Measurements from ENCODE around the gene GPR137.

Gene GPR137

GRCh38 chr11:64249038-64249437 lies 36.6 kb upstream of the GPR137 start:
- DNase-seq (ENCODE audit: low read depth in 2 of 2) = no peak

GRCh38 chr11:64249563-64250414 lies 35.9 kb upstream of the GPR137 start:
- no peak for DNase-seq (ENCODE audit: low read depth in 2 of 2)

DNA sequence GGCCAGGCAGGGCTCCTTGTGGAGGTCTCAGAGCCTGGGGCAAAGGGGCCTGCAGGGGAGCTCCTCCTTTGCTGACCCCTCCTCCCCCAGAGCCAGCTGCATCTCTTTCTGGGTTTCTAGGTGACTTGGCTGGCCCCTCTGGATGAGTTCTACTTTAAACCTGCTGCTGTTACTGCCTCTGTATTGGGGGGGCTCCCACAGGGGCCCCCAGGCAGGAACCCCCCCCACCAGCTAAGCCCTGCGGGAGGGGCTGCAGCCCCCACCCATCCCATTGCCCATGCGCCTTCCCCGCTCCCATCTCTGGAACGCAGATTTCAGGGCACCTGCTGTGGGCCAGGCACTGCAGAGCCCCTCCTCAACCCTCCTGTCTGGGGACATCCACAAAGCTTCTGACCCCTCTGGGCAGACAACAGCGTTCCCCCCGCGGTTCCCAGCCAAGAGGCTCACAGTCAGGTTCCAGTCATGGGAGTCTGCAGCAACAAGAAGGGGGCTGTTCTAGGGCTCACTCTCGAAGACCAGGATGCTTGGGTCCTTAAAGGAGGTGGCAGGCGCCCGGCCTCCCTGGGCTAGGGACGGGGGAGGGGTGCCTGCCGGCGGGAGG lies 35.1 kb upstream of the GPR137 start:
- DNase-seq (ENCODE audit: low read depth in 2 of 2) = no peak

DNA sequence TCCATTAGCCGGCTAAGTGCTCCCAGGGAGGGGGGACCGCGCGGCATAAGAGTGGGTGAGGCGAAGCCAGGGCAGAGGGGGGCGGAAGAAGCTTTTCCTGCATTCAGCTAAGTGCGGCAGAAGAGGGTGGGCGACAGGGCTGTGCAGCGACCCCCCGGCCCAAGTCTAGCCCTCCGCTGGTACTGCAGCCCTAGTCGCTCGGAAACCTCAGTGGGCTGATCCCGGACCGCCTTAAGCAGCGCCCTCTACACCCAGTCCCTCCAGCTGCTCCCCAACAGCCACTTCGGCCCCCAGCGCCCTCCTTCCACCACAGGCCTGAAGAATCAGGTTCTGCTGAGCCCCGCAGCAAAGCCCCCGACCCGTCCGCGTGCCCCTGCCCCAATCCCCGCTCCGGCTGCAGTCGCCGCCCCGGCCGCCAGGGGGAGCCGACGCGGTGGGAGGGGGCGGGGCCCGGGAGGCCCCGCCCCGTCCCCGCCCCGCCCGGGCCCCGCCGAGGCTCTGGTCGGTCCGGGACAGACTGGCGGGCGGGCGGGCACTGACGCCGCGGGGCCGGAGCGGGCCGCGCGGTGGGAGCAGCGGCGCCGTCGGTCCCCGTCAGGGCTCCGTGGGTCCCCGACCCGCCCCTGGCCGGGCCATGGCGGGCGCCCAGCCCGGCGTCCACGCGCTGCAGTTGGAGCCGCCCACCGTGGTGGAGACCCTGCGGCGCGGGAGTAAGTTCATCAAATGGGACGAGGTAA lies 34.5 kb upstream of the GPR137 start, which contains the start of gene PLCB3:
PLCB3 (plus strand) TSS at position 515 of the 737 bp plus-strand sequence; CDS start at position 635, 120 bp downstream.
- peak in 1 of 2 donors; percentile 50 for DNase-seq (ENCODE audit: low read depth in 2 of 2)

- no peak for DNase-seq (ENCODE audit: low read depth in 2 of 2)
These were observed 34.0 kb upstream of the GPR137 start for GRCh38 chr11:64251753-64252002.

DNA sequence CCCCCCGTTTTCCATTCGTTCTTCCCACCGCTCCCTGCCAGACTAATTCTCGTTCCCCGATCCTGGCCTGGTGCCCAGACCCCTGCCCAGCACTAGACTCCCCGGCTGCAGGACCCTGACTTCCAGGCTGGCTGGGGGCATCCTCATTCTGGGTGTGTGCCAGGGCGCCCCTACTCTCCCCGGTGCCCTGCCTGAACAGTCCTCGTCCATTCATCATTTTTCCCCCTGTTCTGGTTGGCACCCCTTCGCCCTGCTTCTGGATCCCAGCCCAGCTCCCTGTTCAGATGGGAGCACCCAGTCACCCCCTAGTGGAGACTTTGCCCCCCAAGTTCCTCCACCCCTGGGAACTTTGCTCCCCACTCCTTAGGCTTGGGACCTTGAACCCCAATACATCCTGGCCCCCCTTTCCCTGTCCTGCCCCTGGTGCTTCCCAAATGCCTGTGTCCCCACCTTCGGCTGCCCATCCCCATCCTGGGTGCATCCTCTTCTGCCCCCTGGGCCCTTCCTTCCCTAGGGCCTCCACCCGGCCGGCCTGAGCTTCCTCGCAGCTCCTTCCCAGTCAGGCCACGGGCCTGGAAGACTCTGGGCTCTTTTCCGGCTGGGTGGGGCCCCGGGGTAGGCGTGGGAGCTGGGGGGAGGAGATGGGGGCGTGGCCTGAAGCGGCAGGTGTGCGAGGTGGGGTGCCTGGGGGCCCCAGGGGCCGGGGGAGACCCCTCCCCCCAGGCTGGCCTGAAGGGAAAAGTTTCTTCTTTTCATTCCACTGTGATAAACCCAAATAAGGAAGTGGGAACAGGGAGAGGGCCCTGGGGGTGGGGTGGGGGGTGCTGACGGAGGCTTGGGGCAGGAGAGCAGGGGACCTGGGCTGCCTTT lies 33.4 kb upstream of the GPR137 start:
- DNase-seq (ENCODE audit: low read depth in 2 of 2) = no peak

DNA sequence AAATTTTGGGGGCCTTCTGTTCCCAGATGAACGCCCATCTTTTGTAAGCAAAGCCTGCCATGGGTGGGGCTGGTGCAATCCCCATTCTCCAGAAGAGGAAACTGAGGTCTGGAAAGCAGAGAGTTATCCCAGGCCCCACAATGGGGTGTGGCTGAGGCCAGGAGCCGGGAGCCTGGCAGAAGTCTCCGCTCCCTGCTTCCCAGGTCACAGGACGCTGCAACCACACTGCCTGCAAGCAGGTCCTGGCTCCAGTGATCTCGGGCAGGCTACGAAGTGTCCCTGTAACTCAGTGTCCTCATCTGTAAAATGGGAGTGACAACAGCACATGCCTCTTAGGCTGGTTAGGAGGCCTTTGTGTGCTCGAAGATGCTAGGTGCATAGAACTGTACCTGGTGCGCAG lies 32.6 kb upstream of the GPR137 start:
- DNase-seq (ENCODE audit: low read depth in 2 of 2) = no peak

GRCh38 chr11:64253481-64253880 lies 32.2 kb upstream of the GPR137 start:
- no peak for DNase-seq (ENCODE audit: low read depth in 2 of 2)

DNA sequence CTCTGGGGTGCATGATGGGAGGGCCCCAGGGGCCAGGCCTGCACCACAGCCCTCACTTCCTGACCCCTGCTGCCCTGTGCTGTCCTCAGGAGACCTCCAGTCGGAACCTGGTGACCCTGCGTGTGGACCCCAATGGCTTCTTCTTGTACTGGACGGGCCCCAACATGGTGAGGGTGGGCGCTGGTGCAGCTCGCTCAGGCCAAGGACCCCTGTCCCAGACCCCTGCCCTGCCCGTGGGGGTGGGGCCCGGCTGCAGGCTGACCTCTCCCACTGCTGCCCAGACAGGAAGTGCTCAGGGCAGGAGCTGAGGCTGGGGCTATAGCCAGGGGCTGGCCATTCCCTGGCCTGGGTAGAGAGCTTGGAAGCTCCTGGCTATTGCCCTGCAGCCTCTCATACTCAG lies 31.3 kb upstream of the GPR137 start:
- DNase-seq (ENCODE audit: low read depth in 2 of 2) = no peak

DNA sequence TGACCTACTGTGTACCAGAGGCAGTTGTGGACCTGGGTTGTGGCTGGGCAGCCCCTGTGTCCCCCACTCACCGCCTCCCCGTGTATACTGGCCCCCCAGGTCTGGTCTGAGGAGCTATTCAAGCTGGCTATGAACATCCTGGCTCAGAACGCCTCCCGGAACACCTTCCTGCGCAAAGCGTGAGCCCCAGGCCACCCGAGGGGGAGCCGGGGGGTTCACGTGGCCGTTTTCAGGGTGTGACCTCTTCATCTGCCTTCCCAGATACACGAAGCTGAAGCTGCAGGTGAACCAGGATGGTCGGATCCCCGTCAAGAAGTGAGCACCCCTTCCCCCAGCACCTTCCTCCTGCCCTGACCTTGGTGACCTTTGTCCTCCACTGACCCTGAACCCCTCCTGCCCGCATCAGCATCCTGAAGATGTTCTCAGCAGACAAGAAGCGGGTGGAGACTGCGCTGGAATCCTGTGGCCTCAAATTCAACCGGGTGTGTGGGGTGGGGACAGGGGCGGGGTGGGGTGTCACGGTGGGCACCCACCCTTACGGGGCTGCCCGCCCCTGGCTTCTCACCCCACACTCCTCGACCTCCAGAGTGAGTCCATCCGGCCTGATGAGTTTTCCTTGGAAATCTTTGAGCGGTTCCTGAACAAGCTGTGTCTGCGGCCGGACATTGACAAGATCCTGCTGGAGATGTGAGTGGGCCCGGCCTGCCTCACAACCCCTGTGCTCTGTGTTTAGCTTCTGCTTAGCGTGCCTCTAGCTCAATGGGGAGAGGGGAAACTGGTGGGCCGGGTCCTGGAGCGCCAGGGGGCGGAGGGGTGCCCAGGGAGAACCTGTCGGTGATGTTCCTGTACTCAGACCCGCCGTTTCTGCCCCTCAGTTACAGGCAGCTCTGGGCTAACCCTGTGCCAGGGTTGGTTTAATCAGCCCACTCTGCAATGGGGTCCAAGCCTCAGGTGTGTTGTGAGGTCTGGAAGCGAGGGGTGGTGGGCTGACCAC lies 30.2 kb upstream of the GPR137 start:
- no peak for DNase-seq (ENCODE audit: low read depth in 2 of 2)

DNA sequence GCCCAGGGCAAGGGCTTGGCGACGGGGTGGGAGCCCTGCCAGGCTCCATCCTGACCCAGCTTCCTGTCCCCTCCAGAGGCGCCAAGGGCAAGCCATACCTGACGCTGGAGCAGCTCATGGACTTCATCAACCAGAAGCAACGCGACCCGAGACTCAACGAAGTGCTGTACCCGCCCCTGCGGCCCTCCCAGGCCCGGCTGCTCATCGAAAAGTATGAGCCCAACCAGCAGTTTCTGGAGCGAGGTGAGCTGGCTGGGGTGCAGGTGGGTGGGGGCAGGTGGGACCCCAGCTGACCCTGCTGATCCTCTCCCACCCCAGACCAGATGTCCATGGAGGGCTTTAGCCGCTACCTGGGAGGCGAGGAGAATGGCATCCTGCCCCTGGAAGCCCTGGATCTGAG lies 29.3 kb upstream of the GPR137 start:
- no peak for DNase-seq (ENCODE audit: low read depth in 2 of 2)

DNA sequence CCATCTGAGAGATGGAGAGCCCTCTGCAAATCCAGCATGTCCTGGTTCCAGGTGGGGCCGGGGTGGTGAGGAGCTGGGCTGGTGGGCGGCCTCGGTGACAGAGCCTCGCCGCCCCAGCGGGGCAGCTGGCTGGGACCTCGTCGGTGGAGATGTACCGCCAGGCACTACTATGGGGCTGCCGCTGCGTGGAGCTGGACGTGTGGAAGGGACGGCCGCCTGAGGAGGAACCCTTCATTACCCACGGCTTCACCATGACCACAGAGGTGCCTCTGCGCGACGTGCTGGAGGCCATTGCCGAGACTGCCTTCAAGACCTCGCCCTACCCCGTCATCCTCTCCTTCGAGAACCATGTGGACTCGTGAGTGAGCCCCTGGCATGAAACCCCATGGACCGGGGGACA lies 27.3 kb upstream of the GPR137 start:
- DNase-seq (ENCODE audit: low read depth in 2 of 2) = no peak

DNA sequence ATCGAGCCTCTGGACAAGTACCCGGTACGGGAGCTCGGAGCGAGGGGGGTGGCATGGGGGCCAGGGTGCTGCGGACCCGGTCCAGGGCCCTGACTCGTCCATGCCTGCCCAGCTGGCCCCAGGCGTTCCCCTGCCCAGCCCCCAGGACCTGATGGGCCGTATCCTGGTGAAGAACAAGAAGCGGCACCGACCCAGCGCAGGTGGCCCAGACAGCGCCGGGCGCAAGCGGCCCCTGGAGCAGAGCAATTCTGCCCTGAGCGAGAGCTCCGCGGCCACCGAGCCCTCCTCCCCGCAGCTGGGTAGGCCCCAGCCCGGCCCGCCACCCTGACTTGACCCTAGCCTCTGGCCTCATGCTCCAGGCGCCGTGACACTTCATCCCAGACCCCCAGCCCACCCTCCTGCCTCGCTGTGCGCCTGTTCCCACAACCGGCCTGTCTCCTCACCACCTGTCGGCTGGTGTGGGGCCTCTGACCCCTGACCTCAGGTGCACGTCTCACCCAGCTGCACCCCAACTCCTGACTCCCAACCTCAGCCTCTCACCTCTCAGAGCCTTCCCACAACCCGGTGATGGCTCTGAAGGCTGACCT lies 26.6 kb upstream of the GPR137 start:
- DNase-seq (ENCODE audit: low read depth in 2 of 2) = no peak

GRCh38 chr11:64259533-64260067 lies 26.0 kb upstream of the GPR137 start:
- DNase-seq (ENCODE audit: low read depth in 2 of 2) = no peak

DNA sequence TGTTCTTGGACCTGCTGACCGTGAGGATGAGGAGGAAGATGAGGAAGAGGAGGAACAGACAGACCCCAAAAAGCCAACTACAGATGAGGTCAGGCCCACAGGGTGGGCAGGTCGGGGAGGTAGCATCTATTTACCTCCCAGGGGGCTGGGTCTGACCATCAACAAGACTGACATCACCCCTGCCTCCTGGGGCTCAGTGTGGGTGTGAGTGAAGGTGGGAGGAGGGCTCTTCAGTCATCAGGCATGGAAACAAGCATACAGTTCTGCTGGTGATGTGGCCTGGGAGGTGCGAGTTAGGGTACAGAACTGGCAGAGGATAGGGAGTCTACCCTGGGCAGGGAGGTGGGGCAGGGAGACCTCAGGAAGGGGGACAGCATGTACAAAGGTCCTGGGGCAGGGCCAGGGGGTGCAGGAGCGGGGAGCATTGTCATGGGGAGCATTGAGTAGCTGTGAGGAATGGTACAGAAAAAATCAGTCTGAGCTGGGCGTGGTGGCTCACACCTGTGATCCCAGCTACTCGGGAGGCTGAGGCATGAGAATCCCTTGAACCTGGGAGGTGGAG lies 25.4 kb upstream of the GPR137 start:
- DNase-seq (ENCODE audit: low read depth in 2 of 2) = no peak

DNA sequence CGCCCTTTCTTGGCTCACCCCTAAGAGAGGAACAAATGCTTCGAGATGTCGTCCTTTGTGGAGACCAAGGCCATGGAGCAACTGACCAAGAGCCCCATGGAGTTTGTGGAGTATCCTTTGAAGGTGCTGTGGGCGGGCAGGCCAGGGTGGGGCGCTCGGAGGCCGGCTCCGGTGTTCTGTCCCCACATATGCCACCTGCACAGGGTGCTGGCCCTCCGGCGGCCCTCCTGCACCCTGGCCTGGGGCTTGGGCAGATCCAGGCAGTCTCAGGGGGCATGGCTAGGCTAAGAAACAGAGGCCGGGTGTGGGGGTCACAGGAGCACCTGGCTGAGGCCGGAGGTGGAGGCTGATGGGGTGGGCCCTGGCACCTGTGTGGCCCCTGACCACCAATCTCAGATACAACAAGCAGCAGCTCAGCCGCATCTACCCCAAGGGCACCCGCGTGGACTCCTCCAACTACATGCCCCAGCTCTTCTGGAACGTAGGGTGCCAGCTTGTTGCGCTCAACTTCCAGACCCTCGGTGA lies 24.0 kb upstream of the GPR137 start:
- no peak for DNase-seq (ENCODE audit: low read depth in 2 of 2)

- no peak for DNase-seq (ENCODE audit: low read depth in 2 of 2)
These were observed 23.2 kb upstream of the GPR137 start for GRCh38 chr11:64262271-64263002.

DNA sequence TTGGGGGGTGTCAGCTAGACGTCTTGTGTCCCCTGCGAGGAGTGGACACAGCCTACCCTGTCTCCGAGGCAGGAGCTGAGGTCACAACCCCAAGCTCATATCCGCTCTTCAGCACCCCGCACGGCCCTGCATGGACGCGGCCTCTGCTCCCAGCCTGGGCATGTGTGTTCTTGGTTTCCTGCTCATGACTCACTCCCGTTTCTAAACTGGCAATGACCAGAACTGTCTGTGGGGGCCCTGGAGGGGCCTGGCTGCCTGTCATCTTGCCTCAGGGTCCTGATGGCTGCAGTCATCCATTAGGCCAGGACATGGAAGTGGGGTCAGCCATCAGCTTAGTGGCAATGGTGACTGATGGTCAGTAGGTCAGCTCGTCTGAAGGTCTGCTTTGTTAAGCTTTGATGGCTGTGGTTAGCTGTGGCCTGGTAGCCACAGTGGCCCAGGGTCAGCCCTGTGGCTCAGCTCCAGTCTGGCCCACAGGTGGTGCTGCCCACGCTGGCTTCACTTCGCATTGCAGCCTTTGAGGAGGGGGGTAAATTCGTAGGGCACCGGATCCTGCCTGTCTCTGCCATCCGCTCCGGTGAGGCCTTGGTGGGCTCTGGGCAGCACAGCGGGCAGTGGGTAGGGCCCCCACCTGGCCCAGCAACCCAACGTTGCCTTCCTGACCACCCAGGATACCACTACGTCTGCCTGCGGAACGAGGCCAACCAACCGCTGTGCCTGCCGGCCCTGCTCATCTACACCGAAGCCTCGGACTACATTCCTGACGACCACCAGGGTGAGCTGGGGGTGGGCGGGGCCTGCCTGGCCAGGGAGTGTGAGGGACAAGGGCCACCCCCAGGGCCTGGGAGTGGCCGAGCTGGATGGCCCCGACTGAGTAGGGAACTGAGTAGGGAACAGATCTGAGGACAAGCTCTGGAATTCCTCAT lies 22.4 kb upstream of the GPR137 start:
- no peak for DNase-seq (ENCODE audit: low read depth in 2 of 2)
